K562 (cell line): ENCODE measurements around the gene RXFP1. TPM values are rescaled to one million over a fixed set of nuclear protein-coding genes. Genes with fewer than 3 reads are reported as not detected.
A peak's percentile ranks its signal among the peaks of the same experiment; 100 is the strongest.

Experiments
- ATAC-seq: fragments of 200-7000 bp; cut with Tn5 transposase; 3 replicates; pipeline ENCODE4 v1.9.1; 2020; ENCODE audit warnings: moderate library complexity
- Bru-seq: library from RNA; stranded (reverse); fragments of 400-500 nt; gene quantifications from one replicate; lab custom pipeline; 2021; lab: Mats Ljungman, UMichigan
- BruChase-seq, 2 experiments: library from RNA; stranded (reverse); fragments of 400-500 nt; gene quantifications; one replicate each; lab custom pipeline; 2021; lab: Mats Ljungman, UMichigan
- BruUV-seq: library from RNA; stranded (reverse); fragments of 400-500 nt; replicated peaks from 2 replicates; lab custom pipeline; 2021; lab: Mats Ljungman, UMichigan
- CTCF ChIA-PET: fragments of 300-600 bp; formaldehyde crosslinking; extraction: SDS; loops from one replicate; lab custom pipeline; 2021; ENCODE audit warnings: low intra/inter-chr PET ratio; lab: Yijun Ruan, JAX
- POLR2A ChIA-PET: fragments of 300-600, 350-650 bp; sonication (Branson Sonifier 250); formaldehyde crosslinking; extraction: SDS; loops from one replicate; lab custom pipeline; 2021; ENCODE audit warnings: antibody characterized with exemption, inconsistent platforms; lab: Yijun Ruan, JAX
- DNase-seq, 4 experiments: peaks; one replicate each; pipeline versions ENCODE4 v3.0.0 to v3.0.0-alpha.2; 2011 to 2018; ENCODE audit warnings: low spot score in 3 of 4, mixed read lengths in 3 of 4; ENCODE audit errors: extremely low read depth in 1 of 4
- FAIRE-seq: peaks from 2 replicates; lab custom pipeline; 2011; peaks lifted over from hg19 to GRCh38; lab: Jason Lieb, UNC
- H2AFZ ChIP-seq: 2 replicates; pipeline ENCODE4 v1.6.0; 2011; ENCODE audit warnings: low read depth, low read length, control low read depth, inconsistent platforms
- H3K27ac ChIP-seq: fragments of 200-600 bp; 3 replicates; pipeline ENCODE4 v1.8.0; 2011; ENCODE audit warnings: low read depth, mild to moderate bottlenecking, control low read depth, inconsistent platforms, low read length, moderate library complexity, mixed read lengths; ENCODE audit errors: extremely low read depth
- H3K27me3 ChIP-seq, 2 experiments: fragments of 300-600 bp in 1 of 2; 2 replicates in 1 of 2; 3 replicates in 1 of 2; pipeline versions ENCODE4 v1.6.0 to v1.8.0; 2011; ENCODE audit warnings: inconsistent platforms in 2 of 2, low read length in 2 of 2, mild to moderate bottlenecking in 1 of 2, mixed read lengths in 1 of 2, moderate library complexity in 1 of 2; ENCODE audit not compliant: control insufficient read depth in 2 of 2, insufficient read depth in 2 of 2
- H3K36me3 ChIP-seq: fragments of 300-600 bp; 3 replicates; pipeline ENCODE4 v1.8.0; 2011; ENCODE audit warnings: mild to moderate bottlenecking, low read length, inconsistent platforms; ENCODE audit not compliant: control insufficient read depth, insufficient read depth
- H3K4me1 ChIP-seq, 2 experiments: fragments of 200-600 bp in 1 of 2; replicated peaks in 1 of 2; 2 replicates in 1 of 2; 3 replicates in 1 of 2; pipeline versions ENCODE4 v1.5.1 to v1.8.0; 2011; ENCODE audit warnings: inconsistent platforms in 2 of 2, low read length in 2 of 2, mild to moderate bottlenecking in 1 of 2, mixed read lengths in 1 of 2, moderate library complexity in 1 of 2; ENCODE audit not compliant: control insufficient read depth in 2 of 2, insufficient read depth in 2 of 2
- H3K4me2 ChIP-seq: 2 replicates; pipeline ENCODE4 v1.6.1; 2011; ENCODE audit warnings: low read length, control low read depth, inconsistent platforms, mixed read lengths; ENCODE audit not compliant: insufficient read depth
- H3K4me3 ChIP-seq: fragments of 200-600 bp; sonication (generic), shearing (Covaris generic); 2 replicates; pipeline ENCODE4 v1.5.1; 2016; ENCODE audit warnings: control low read depth, inconsistent platforms
- H3K79me2 ChIP-seq: fragments of 200-600 bp; 3 replicates; pipeline ENCODE4 v1.8.0; 2011; ENCODE audit warnings: low read length, inconsistent platforms; ENCODE audit not compliant: control insufficient read depth, insufficient read depth
- H3K9ac ChIP-seq, 2 experiments: 2 replicates each; pipeline versions ENCODE4 v1.6.0 to v1.6.1; 2011; ENCODE audit warnings: low read depth in 2 of 2, low read length in 2 of 2, control low read depth in 1 of 2, inconsistent platforms in 1 of 2, mild to moderate bottlenecking in 1 of 2, mixed read lengths in 1 of 2; ENCODE audit not compliant: insufficient read depth in 1 of 2
- H3K9me1 ChIP-seq: one replicate; pipeline ENCODE4 v1.6.0; 2011; ENCODE audit warnings: inconsistent platforms, mild to moderate bottlenecking, low read length, moderate library complexity; ENCODE audit not compliant: control insufficient read depth, insufficient read depth
- H3K9me3 ChIP-seq: replicated peaks from 2 replicates; pipeline ENCODE4 v1.5.1; 2011; ENCODE audit warnings: low read depth, low read length, inconsistent platforms; ENCODE audit not compliant: control insufficient read depth, insufficient read depth
- H4K20me1 ChIP-seq: replicated peaks from 2 replicates; pipeline ENCODE4 v1.6.1; 2011; ENCODE audit warnings: low read length, inconsistent platforms, mixed read lengths; ENCODE audit not compliant: control insufficient read depth, insufficient read depth
- GTF2E2 ChIP-seq: fragments of 200-800 bp; sonication (Bioruptor generic); IDR thresholded peaks from 2 replicates; pipeline ENCODE4 v1.6.1; 2016; ENCODE audit warnings: missing genetic modification characterization, missing compliant biosample characterization
- NRF1 ChIP-seq, 2 experiments: fragments of 450-650 bp; IDR thresholded peaks in 1 of 2; conservative IDR thresholded peaks in 1 of 2; 2 replicates each; pipeline ENCODE4 v1.6.1; 2014; ENCODE audit warnings: mild to moderate bottlenecking in 2 of 2
- WGBS: fragments of 100-300 bp; shearing (Covaris generic); methylation state at CpG from one replicate; pipeline ENCODE4 v1.1.6; 2016; ENCODE audit warnings: low coverage, mixed read lengths; ENCODE audit not compliant: insufficient coverage; ENCODE audit errors: missing lambda C conversion rate; 5-methylcytosine and 5-hydroxymethylcytosine counted together
- in situ Hi-C: fragments of 300-500 bp; cut with MboI; formaldehyde crosslinking; loops from 4 replicates; pipeline ENCODE4 v1.15.0; 2018; ENCODE audit warnings: inconsistent platforms, mixed read lengths
- intact Hi-C: fragments of 100-400 bp; cut with micrococcal nuclease; formaldehyde crosslinking; loops from 2 replicates; pipeline ENCODE4 v1.14.2; 2022
- long read RNA-seq, 3 experiments: library from polyadenylated mRNA in 2 of 3; library from RNA in 1 of 3; unstranded in 2 of 3; stranded (forward) in 1 of 3; transcript quantifications; one replicate each; pipeline ENCODE4 v2.0.0, GENCODE V29; 2019 to 2022
- polyA minus RNA-seq, 3 experiments: library from RNA; depleted of rRNA, polyadenylated mRNA; stranded (reverse); fragments of >200 nt; gene quantifications; 2 replicates each; pipeline ENCODE4 v1.2.3, GENCODE V29; 2011
- polyA plus RNA-seq, 8 experiments: library from polyadenylated mRNA; depleted of rRNA in 4 of 8; stranded (reverse) in 5 of 8; unstranded in 3 of 8; fragments of >200 nt; fragmentation: Nextera tagmentation in 2 of 8; fragmentation: Illumina TruSeq in 1 of 8; extraction: Ambion mirVana in 2 of 8; extraction: Trizol in 1 of 8; gene quantifications; 2 replicates each; pipeline versions ENCODE4 v1.2.1 to v1.2.3, GENCODE V29; 2011 to 2014; ENCODE audit warnings: inconsistent platforms in 1 of 8, missing spikeins in 1 of 8
- total RNA-seq, 7 experiments: library from RNA; depleted of rRNA in 6 of 7; stranded (reverse); fragments of >200 nt in 6 of 7; fragmentation: Illumina TruSeq in 2 of 7; extraction: Trizol in 2 of 7; gene quantifications; 2 replicates each; pipeline versions ENCODE4 v1.2.1 to v1.2.3, GENCODE V29; 2011 to 2021; ENCODE audit warnings: low replicate concordance in 1 of 7

The RXFP1 gene
- not detected in 2 replicates for total RNA-seq (2011; cell fraction: chromatin; rRNA removed; ENCODE audit: low replicate concordance)
- total RNA-seq (2011; cell fraction: nucleolus; rRNA removed): not detected in 2 replicates
- not detected in 2 replicates for total RNA-seq (2011; cell fraction: nucleoplasm; rRNA removed)
- not detected in 2 replicates for total RNA-seq (2014; rRNA removed)
- not detected in 2 replicates for total RNA-seq (2014; rRNA removed; fragmentation: Illumina TruSeq; extraction: Trizol)
- not detected in 2 replicates for total RNA-seq (2015; rRNA removed; fragmentation: Illumina TruSeq; extraction: Trizol)
- not detected in 2 replicates for total RNA-seq (2021)
- 0.06 TPM in 1 of 2 replicates, not detected in the other for polyA plus RNA-seq (2011; rRNA removed)
- polyA plus RNA-seq (2011; cell fraction: cytosol; rRNA removed): not detected in 2 replicates
- not detected in 2 replicates for polyA plus RNA-seq (2011; cell fraction: nucleus; rRNA removed)
- 0.03 and 0.10 TPM in 2 replicates for polyA plus RNA-seq (2012)
- polyA plus RNA-seq (2014; fragmentation: Illumina TruSeq; extraction: Trizol): 0.04 TPM in 1 of 2 replicates, not detected in the other
- polyA plus RNA-seq (2014; fragmentation: Nextera tagmentation; extraction: Ambion mirVana): under 1 TPM in 1 of 2 experiments, not detected in 1; 0.03 TPM
- not detected in 2 replicates for polyA plus RNA-seq (2014; rRNA removed)
- polyA minus RNA-seq (2011; rRNA and poly(A)+ RNA removed): not detected in 2 replicates
- polyA minus RNA-seq (2011; cell fraction: cytosol; rRNA and poly(A)+ RNA removed): not detected in 2 replicates
- not detected in 2 replicates for polyA minus RNA-seq (2011; cell fraction: nucleus; rRNA and poly(A)+ RNA removed)
- Bru-seq, nascent RNA: percentile 9 among the genes with signal in this experiment
- BruChase-seq, experiment 1, labeled RNA remaining after a 2-hour chase: percentile 8 among the genes with signal in this experiment
- percentile 10 among the genes with signal in this experiment for BruChase-seq, experiment 2, labeled RNA remaining after a 6-hour chase
- long read RNA-seq, experiment 1: 0 reads
- long read RNA-seq, experiment 2: 0 reads
- long read RNA-seq, experiment 3: 0 reads

- Histone ChIP-seq H3K9me1 (no peaks in the 10 kb centered on the region), H3K4me3 (no peak within 1 kb of the TSS), H3K4me2 (no peak within 1 kb of the TSS), H3K9ac (no peak within 1 kb of the TSS), H4K20me1 (no peaks in the 10 kb centered on the region), H3K9me3 (no peaks in the 10 kb centered on the region), H3K79me2 (no peaks in the 10 kb centered on the region), H3K27ac (no peak within 1 kb of the TSS), H3K27me3 (no peaks in the 10 kb centered on the region; a peak in 1 of 5 replicates), H2AFZ (no peak within 1 kb of the TSS), H3K4me1 (no peaks in the 10 kb centered on the region; a peak in 2 of 5 replicates), H3K36me3 (no peaks in the 10 kb centered on the region)
- 2% methylated on average over 10 of the region's 11 CpGs for WGBS
- CTCF ChIA-PET: no interaction called here
- peak; percentile 38; a peak in 2 of 4 replicates for TF ChIP-seq NRF1 (conservative IDR thresholded peaks at IDR 0.05 in 1 of 2, IDR thresholded peaks at IDR 0.05 in 1 of 2)
- no peak for TF ChIP-seq GTF2E2
- FAIRE-seq (no peak), ATAC-seq (peak; percentile 39; the same call in 1 of the 3 replicates), DNase-seq (no peak)
- intact Hi-C loops (no loop called here), in situ Hi-C loops (no loop called here)
- no TSS peak for BruUV-seq
- POLR2A ChIA-PET: no interaction called here
Measured at GRCh38 chr4:158521484-158522088, at the start of gene RXFP1. TSS of gene RXFP1 (plus strand) at chr4:158521882. CDS start at chr4:158521977, 95 bp downstream.
